Ovary (tissue), 9 donors: ENCODE measurements around the gene PRSS48. TPM values are rescaled to one million over a fixed set of nuclear protein-coding genes. Genes with fewer than 3 reads are reported as not detected.

Source experiments
- DNase-seq, 5 donors: peaks; one replicate each; pipeline ENCODE4 v3.0.0-alpha.2; 2019 to 2020
- H3K27ac ChIP-seq, 2 donors: fragments of 200-600 bp; one replicate each; pipeline versions ENCODE4 v1.5.1 to v1.8.0; 2019 to 2022
- H3K27me3 ChIP-seq: fragments of 200-600 bp; one replicate; pipeline ENCODE4 v1.8.0; 2022
- H3K36me3 ChIP-seq: fragments of 200-600 bp; sonication (generic); one replicate; pipeline ENCODE4 v1.5.1; 2019
- H3K4me1 ChIP-seq: one replicate; pipeline ENCODE4 v1.8.1; 2013; ENCODE audit warnings: mild to moderate bottlenecking, moderate library complexity; ENCODE audit not compliant: insufficient read depth
- H3K4me3 ChIP-seq: fragments of 200-600 bp; sonication (generic); one replicate; pipeline ENCODE4 v1.5.1; 2017
- H3K9me3 ChIP-seq, 2 donors: fragments of 200-600 bp in 1 of 2; sonication (generic) in 1 of 2; one replicate each; pipeline versions ENCODE4 v1.5.1 to v1.8.1; 2013 to 2019; ENCODE audit warnings: mild to moderate bottlenecking in 1 of 2, moderate library complexity in 1 of 2
- CTCF ChIP-seq, 3 donors: fragments of 450-650 bp in 2 of 3; fragments of 200-600 bp in 1 of 3; IDR thresholded peaks; one replicate each; pipeline versions ENCODE4 v1.5.1 to v1.8.0; 2016 to 2022; ENCODE audit warnings: antibody characterized with exemption in 3 of 3, mild to moderate bottlenecking in 1 of 3
- EP300 ChIP-seq: sonication (generic); formaldehyde crosslinking; IDR thresholded peaks from one replicate; pipeline ENCODE4 v1.6.1; 2017; ENCODE audit warnings: antibody characterized with exemption
- POLR2A ChIP-seq: fragments of 450-650 bp; IDR thresholded peaks from one replicate; pipeline ENCODE4 v1.6.1; 2017; ENCODE audit warnings: antibody characterized with exemption, mild to moderate bottlenecking, moderate library complexity
- WGBS, 3 donors: extraction: QIAGEN DNeasy Blood & Tissue Kit in 1 of 3; methylation state at CpG; one replicate each; pipeline versions ENCODE4 v1.1.5 to v1.1.7; 2013 to 2017; 5-methylcytosine and 5-hydroxymethylcytosine counted together
- intact Hi-C, 4 donors: fragments of 100-400 bp; cut with DNase I; formaldehyde crosslinking; loops; one replicate each; pipeline versions ENCODE4 v1.11.0 to v1.15.1; 2022 to 2023
- polyA plus RNA-seq, 2 donors: library from polyadenylated mRNA; stranded (reverse); fragments of 200-250 nt in 1 of 2; fragments of 350-450 nt in 1 of 2; fragmentation: Illumina TruSeq in 1 of 2; extraction: RNeasy Lipid Tissue Mini Kit (QIAGEN cat#74804) in 1 of 2; gene quantifications; one replicate each; pipeline ENCODE4 v1.2.3, GENCODE V29; 2013 to 2014
- total RNA-seq, 7 donors: library from RNA; depleted of rRNA in 2 of 7; stranded (reverse); fragments of >200 nt in 2 of 7; fragmentation: NEBNext Ultra II Directional in 3 of 7; extraction: Animal tissue kit (Norgen Biotek cat#: 25700) in 3 of 7; gene quantifications; one replicate each; pipeline versions ENCODE4 v1.1.0 to v1.2.4, GENCODE V29; 2016 to 2023
- donor health status: DM: no; HTN: no; CAD: no; lungs with moderate emphysema.
- donor health status: DM: no; HTN: no; CAD: no.
- donor health status: Bipolar disorder and iron deficiency.
- donor health status: DM: yes; HTN: yes; CAD: no.
- donor health status: DM: no; HTN: no; CAD: no.
- donor health status: DM: yes; HTN: yes; CAD: no.

PRSS48 gene
- total and polyA plus RNA-seq, 9 donors = not detected

- Histone ChIP-seq H3K9me3 (no peaks in the 10 kb centered on the region), H3K4me3 (peak overlapping the region; percentile 80), H3K27ac (peak overlapping the region in 1 of 2 donors; percentile 93), H3K27me3 (no peaks in the 10 kb centered on the region), H3K36me3 (no peaks in the 10 kb centered on the region), H3K4me1 (peaks cover 13% of the 10 kb centered on the region)
- intact Hi-C loops = loop anchor here in 2 of 4 donors (10.0 kb wide), 2 partner anchors 158 to 188 kb away; no protein-coding TSS in a partner anchor
- no peak for TF ChIP-seq EP300
- no peak for TF ChIP-seq CTCF (IDR thresholded peaks at IDR 0.05)
- no peak for TF ChIP-seq POLR2A
- no peak for DNase-seq
Measured at GRCh38 chr4:151322570-151322969, 45.6 kb downstream of the PRSS48 start.

- WGBS, 3 donors = 42 to 58% (median 49%) methylated on average over 1 of the region's 1 CpG
- H3K4me1 ChIP-seq = peaks cover 11% of the 10 kb centered on the region
- H3K27me3 ChIP-seq = no peaks in the 10 kb centered on the region
- peak overlapping the region in 1 of 2 donors; percentile 93 for H3K27ac ChIP-seq
- H3K9me3 ChIP-seq = no peaks in the 10 kb centered on the region
- no peak for TF ChIP-seq EP300
- no peak for TF ChIP-seq POLR2A
- no peak for TF ChIP-seq CTCF (IDR thresholded peaks at IDR 0.05)
- H3K4me3 ChIP-seq = peak overlapping the region; percentile 80
- intact Hi-C loops = loop anchor here in 2 of 4 donors (10.0 kb wide), 2 partner anchors 159 to 189 kb away; no protein-coding TSS in a partner anchor
- H3K36me3 ChIP-seq = no peaks in the 10 kb centered on the region
- DNase-seq = no peak
Measured at GRCh38 chr4:151323667-151324066, 46.7 kb downstream of the PRSS48 start.

GRCh38 chr4:151324124-151324751, 47.3 kb downstream of the PRSS48 start:
- Histone ChIP-seq H3K36me3 (no peaks in the 10 kb centered on the region), H3K4me3 (peak overlapping the region; percentile 80), H3K27me3 (no peaks in the 10 kb centered on the region), H3K4me1 (peaks cover 11% of the 10 kb centered on the region), H3K9me3 (no peaks in the 10 kb centered on the region), H3K27ac (peak overlapping the region; percentile 84 to 93)
- TF ChIP-seq POLR2A = no peak
- TF ChIP-seq EP300 = no peak
- TF ChIP-seq CTCF (IDR thresholded peaks at IDR 0.05) = no peak
- intact Hi-C loops = loop anchor here in 2 of 4 donors (10.0 kb wide), 2 partner anchors 159 to 189 kb away; no protein-coding TSS in a partner anchor
- DNase-seq = no peak
- 4 to 13% (median 6%) methylated on average over 12 of the region's 12 CpGs for WGBS, 3 donors

- Histone ChIP-seq H3K9me3 (no peaks in the 10 kb centered on the region), H3K36me3 (no peaks in the 10 kb centered on the region), H3K4me1 (peaks cover 11% of the 10 kb centered on the region), H3K4me3 (peak overlapping the region; percentile 80), H3K27me3 (no peaks in the 10 kb centered on the region), H3K27ac (peak overlapping the region; percentile 84 to 93)
- intact Hi-C loops = loop anchor here in 2 of 4 donors (10.0 kb wide), 2 partner anchors 160 to 190 kb away; no protein-coding TSS in a partner anchor
- whole genome bisulfite sequencing, 3 donors = 0 to 2% (median 1%) methylated on average over 21 of the region's 21 CpGs
- no peak for TF ChIP-seq CTCF (IDR thresholded peaks at IDR 0.05)
- no peak for TF ChIP-seq POLR2A
- TF ChIP-seq EP300 = no peak
- DNase-seq = peak; percentile 51 to 60 (median 56)
Measured at GRCh38 chr4:151324752-151325110, 47.8 kb downstream of the PRSS48 start.
